ENCODE measurements around the gene SPIRE1.

The SPIRE1 gene

GRCh38 chr18:12659904-12660605 is 2.1 kb upstream of the SPIRE1 start:
- peak; percentile 90 for TF ChIP-seq CTCF (IDR thresholded peaks at IDR 0.05; ENCODE audit: low read depth, low read length)
- no peak overlapping the region for H3K4me3 ChIP-seq (ENCODE audit: low read depth, low read length)
- DNase-seq (ENCODE audit: low read depth, low spot score), result peak; percentile 74
- in situ Hi-C loops (cut with HindIII; ENCODE audit: low sequenced_read_pairs), result no loop called here

GRCh38 chr18:12658426-12659138 is 675 bp upstream of the SPIRE1 start:
- H3K4me3 ChIP-seq (ENCODE audit: low read depth, low read length), result peak overlapping the region; percentile 62
- DNase-seq (ENCODE audit: low read depth, low spot score), result peak; percentile 55
- TF ChIP-seq CTCF (IDR thresholded peaks at IDR 0.05; ENCODE audit: low read depth, low read length), result no peak
- in situ Hi-C loops (cut with HindIII; ENCODE audit: low sequenced_read_pairs), result no loop called here

- peak overlapping the region; percentile 62 for H3K4me3 ChIP-seq (ENCODE audit: low read depth, low read length)
- TF ChIP-seq CTCF (IDR thresholded peaks at IDR 0.05; ENCODE audit: low read depth, low read length), result no peak
- in situ Hi-C loops (cut with HindIII; ENCODE audit: low sequenced_read_pairs), result no loop called here
- DNase-seq (ENCODE audit: low read depth, low spot score), result peak; percentile 41
These were observed 796 bp downstream of the SPIRE1 start for GRCh38 chr18:12656938-12657683.

GRCh38 chr18:12656605-12656937 is 1.3 kb downstream of the SPIRE1 start:
- in situ Hi-C loops (cut with HindIII; ENCODE audit: low sequenced_read_pairs), result no loop called here
- DNase-seq (ENCODE audit: low read depth, low spot score), result peak; percentile 43
- H3K4me3 ChIP-seq (ENCODE audit: low read depth, low read length), result peak overlapping the region; percentile 62
- TF ChIP-seq CTCF (IDR thresholded peaks at IDR 0.05; ENCODE audit: low read depth, low read length), result no peak

- H3K4me3 ChIP-seq (ENCODE audit: low read depth, low read length), result no peak overlapping the region
- no peak for DNase-seq (ENCODE audit: low read depth, low spot score)
- in situ Hi-C loops (cut with HindIII; ENCODE audit: low sequenced_read_pairs), result no loop called here
- TF ChIP-seq CTCF (IDR thresholded peaks at IDR 0.05; ENCODE audit: low read depth, low read length), result no peak
These were observed 2.9 kb downstream of the SPIRE1 start for GRCh38 chr18:12654971-12655370.

GRCh38 chr18:12652861-12653401 is 5.0 kb downstream of the SPIRE1 start:
- no peak for DNase-seq (ENCODE audit: low read depth, low spot score)
- in situ Hi-C loops (cut with HindIII; ENCODE audit: low sequenced_read_pairs), result no loop called here
- H3K4me3 ChIP-seq (ENCODE audit: low read depth, low read length), result no peak overlapping the region
- no peak for TF ChIP-seq CTCF (IDR thresholded peaks at IDR 0.05; ENCODE audit: low read depth, low read length)

Measured in astrocyte of the spinal cord (primary cell).